T-cell (primary cell): ENCODE data around the gene CYREN. TPM values are rescaled to one million over a fixed set of nuclear protein-coding genes. Genes with fewer than 3 reads are reported as not detected.

Experiments used
- ATAC-seq, 4 experiments: fragments of 200-7000 bp in 3 of 4; fragments of 150-1000 bp in 1 of 4; cut with Tn5 transposase; replicated peaks in 1 of 4; 1 replicate in 3 of 4; 2 replicates in 1 of 4; pipeline ENCODE4 v1.10.0; 2021; ENCODE audit warnings: moderate library complexity in 3 of 4, mild to moderate bottlenecking in 2 of 4, moderate number of reproducible peaks in 1 of 4
- CTCF ChIA-PET, 2 donors: fragments of 300-600 bp; sonication (Branson Sonifier 250); formaldehyde crosslinking; loops; one replicate each; lab custom pipeline; 2022; ENCODE audit warnings: antibody characterized with exemption in 2 of 2; lab: Charles Lee
- POLR2A ChIA-PET, 2 donors: fragments of 300-600 bp; sonication (Branson Sonifier 250); formaldehyde crosslinking; loops; one replicate each; lab custom pipeline; 2022; ENCODE audit warnings: antibody characterized with exemption in 2 of 2; lab: Charles Lee
- DNase-seq, 35 experiments: peaks; one replicate each; pipeline versions ENCODE4 v3.0.0 to v3.0.0-alpha.2; 2013 to 2023
- H3K27ac ChIP-seq: one replicate; pipeline ENCODE4 v1.5.1; 2013; ENCODE audit warnings: low read length
- H3K27me3 ChIP-seq, 2 experiments: replicated peaks in 1 of 2; 1 replicate in 1 of 2; 2 replicates in 1 of 2; pipeline versions ENCODE4 v1.6.1 to v1.7.0; 2013; ENCODE audit warnings: low read length in 1 of 2, mixed read lengths in 1 of 2; ENCODE audit not compliant: control insufficient read depth in 2 of 2, insufficient read depth in 2 of 2; ENCODE audit errors: extremely low read depth in 1 of 2
- H3K36me3 ChIP-seq, 2 donors: 1 replicate in 1 of 2; 2 replicates in 1 of 2; pipeline versions ENCODE4 v1.6.1 to v1.7.0; 2013; ENCODE audit warnings: low read length in 1 of 2; ENCODE audit not compliant: control insufficient read depth in 2 of 2, insufficient read depth in 1 of 2; ENCODE audit errors: extremely low read depth in 1 of 2
- H3K4me1 ChIP-seq, 2 experiments: 1 replicate in 1 of 2; 2 replicates in 1 of 2; pipeline versions ENCODE4 v1.6.1 to v1.7.0; 2013; ENCODE audit warnings: low read length in 2 of 2, mixed read lengths in 1 of 2; ENCODE audit not compliant: insufficient read depth in 2 of 2, control insufficient read depth in 1 of 2; ENCODE audit errors: extremely low read depth in 1 of 2
- H3K4me3 ChIP-seq, 2 donors: 1 replicate in 1 of 2; 2 replicates in 1 of 2; pipeline versions ENCODE4 v1.5.1 to v1.7.0; 2013; ENCODE audit warnings: mild to moderate bottlenecking in 2 of 2, low read length in 1 of 2, moderate library complexity in 1 of 2; ENCODE audit not compliant: control insufficient read depth in 1 of 2; ENCODE audit errors: extremely low read depth in 1 of 2
- H3K9me3 ChIP-seq: 2 replicates; pipeline ENCODE4 v1.7.0; 2013
- H3K27ac Mint-ChIP-seq, 2 donors: one replicate each; pipeline ENCODE4 v1.8.0; 2020 to 2021; ENCODE audit warnings: mild to moderate bottlenecking in 2 of 2, mixed read lengths in 2 of 2
- H3K27me3 Mint-ChIP-seq, 2 donors: one replicate each; pipeline ENCODE4 v1.8.0; 2021 to 2022; ENCODE audit warnings: mixed read lengths in 2 of 2
- H3K36me3 Mint-ChIP-seq: one replicate; pipeline ENCODE4 v1.8.0; 2021; ENCODE audit warnings: mixed read lengths
- H3K4me1 Mint-ChIP-seq, 3 donors: one replicate each; pipeline ENCODE4 v1.8.0; 2020 to 2022; ENCODE audit warnings: mixed read lengths in 3 of 3, mild to moderate bottlenecking in 1 of 3
- H3K4me3 Mint-ChIP-seq, 3 donors: one replicate each; pipeline ENCODE4 v1.8.0; 2020 to 2022; ENCODE audit warnings: mild to moderate bottlenecking in 3 of 3, mixed read lengths in 3 of 3, moderate library complexity in 3 of 3
- H3K9me3 Mint-ChIP-seq, 3 donors: one replicate each; pipeline ENCODE4 v1.8.0; 2020 to 2022; ENCODE audit warnings: mixed read lengths in 3 of 3
- WGBS: methylation state at CpG from one replicate; pipeline ENCODE4 v1.1.5; 2013; ENCODE audit warnings: missing lambda C conversion rate; ENCODE audit not compliant: insufficient coverage; 5-methylcytosine and 5-hydroxymethylcytosine counted together
- total RNA-seq, 35 experiments: library from RNA in 6 of 35; stranded (reverse) in 6 of 35; fragments of 120-200 nt in 1 of 35; gene quantifications; one replicate each; pipeline versions ENCODE4 v1.2.1 to v1.2.4 and lab custom pipeline; 2013 to 2026

CYREN gene
- total RNA-seq, 5 donors from 2014 or later (not counting 1 experiment from before 2014, with no cell fraction given), result 24.3 to 46.4 (median 44.6) TPM

DNA sequence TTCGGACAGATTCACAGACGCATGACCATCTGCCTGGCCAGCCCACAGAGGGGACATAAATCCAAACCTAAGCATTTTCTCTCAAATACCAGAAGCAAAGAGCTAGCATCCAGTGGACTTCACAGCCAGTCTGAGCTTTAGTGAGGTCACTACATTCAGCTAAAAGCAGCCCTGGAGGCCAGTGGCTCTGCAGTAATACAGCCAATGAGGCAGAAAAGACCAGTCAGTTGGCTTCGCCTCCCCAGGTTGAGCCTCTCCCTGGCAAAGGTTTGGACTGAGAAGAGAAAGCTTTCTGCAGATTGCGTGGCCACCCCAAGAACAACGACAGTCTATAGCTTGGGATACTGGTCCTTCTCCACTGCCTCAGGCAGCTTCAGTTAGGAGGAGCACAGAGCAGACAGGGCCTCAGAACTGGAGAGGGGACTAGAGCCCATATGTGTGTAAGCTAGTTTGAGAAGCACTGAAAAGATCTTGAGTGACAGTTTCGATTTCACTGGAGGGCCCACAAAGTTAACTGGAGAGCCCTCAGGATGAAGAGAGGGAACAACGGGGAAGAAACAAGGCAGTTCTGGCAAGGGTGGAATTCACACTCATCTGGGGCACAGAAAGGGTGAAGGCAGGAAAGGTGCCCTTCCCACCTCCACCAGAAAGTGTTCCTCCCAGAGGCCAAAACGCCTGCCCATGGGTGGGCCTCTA lies 37.0 kb upstream of the CYREN start:
- H3K4me1 ChIP-seq, result peaks cover 8 to 32% of the 10 kb centered on the region in 2 experiments
- DNase-seq (no peak), ATAC-seq (no peak)
- Mint-ChIP-seq H3K4me3 (no peak overlapping the region), H3K36me3 (peaks cover 26% of the 10 kb centered on the region), H3K9me3 (no peaks in the 10 kb centered on the region), H3K27me3 (no peaks in the 10 kb centered on the region), H3K4me1 (peaks cover 46 to 59% (median 50%) of the 10 kb centered on the region in 3 donors), H3K27ac (no peak overlapping the region)
- H3K9me3 ChIP-seq, result no peaks in the 10 kb centered on the region
- no peak overlapping the region for H3K27ac ChIP-seq
- H3K4me3 ChIP-seq, result no peak overlapping the region
- ChIA-PET CTCF (no interaction called here), POLR2A (no interaction called here)
- H3K36me3 ChIP-seq, result peaks cover 6 to 29% of the 10 kb centered on the region in 2 donors
- 85% methylated on average over 6 of the region's 8 CpGs for WGBS
- H3K27me3 ChIP-seq, result no peaks in the 10 kb centered on the region

DNA sequence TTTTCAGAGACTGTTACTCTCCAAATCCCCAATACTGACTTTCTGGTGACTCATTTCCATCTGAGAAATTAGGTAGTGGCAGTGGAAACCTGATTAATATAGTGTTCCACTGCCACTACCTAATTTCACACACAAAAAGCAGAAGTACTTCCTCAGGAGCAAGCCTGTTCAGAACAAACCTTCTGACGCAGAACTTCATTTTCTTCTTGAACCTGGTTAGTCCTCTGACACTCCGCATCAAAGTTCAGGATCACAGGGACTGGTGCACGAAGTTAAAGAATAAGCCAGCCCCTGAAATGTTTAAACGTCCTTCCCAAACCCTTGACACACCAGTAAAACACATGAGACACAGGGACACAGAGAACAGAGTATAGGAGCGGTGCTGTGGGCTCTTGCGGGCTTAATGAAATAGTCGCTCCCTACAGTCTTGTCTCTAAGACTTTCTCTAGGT lies 36.5 kb upstream of the CYREN start:
- Mint-ChIP-seq H3K36me3 (peaks cover 32% of the 10 kb centered on the region), H3K4me3 (no peak overlapping the region), H3K4me1 (peaks cover 49 to 64% (median 54%) of the 10 kb centered on the region in 3 donors), H3K27ac (no peak overlapping the region), H3K9me3 (no peaks in the 10 kb centered on the region), H3K27me3 (no peaks in the 10 kb centered on the region)
- H3K27me3 ChIP-seq, result no peaks in the 10 kb centered on the region
- no peak for DNase-seq
- H3K4me3 ChIP-seq, result no peak overlapping the region
- H3K4me1 ChIP-seq, result peaks cover 7 to 30% of the 10 kb centered on the region in 2 experiments
- no peak overlapping the region for H3K27ac ChIP-seq
- CTCF ChIA-PET, result interaction anchor here in 1 of 2 donors (0.6 kb wide), 1 partner anchor 746 kb away, joined by 3 read pairs; no protein-coding TSS in a partner anchor
- peaks cover 6 to 31% of the 10 kb centered on the region in 2 donors for H3K36me3 ChIP-seq
- 87% methylated on average over 4 of the region's 7 CpGs for WGBS
- H3K9me3 ChIP-seq, result no peaks in the 10 kb centered on the region
- no peak for ATAC-seq
- POLR2A ChIA-PET, result no interaction called here

DNA sequence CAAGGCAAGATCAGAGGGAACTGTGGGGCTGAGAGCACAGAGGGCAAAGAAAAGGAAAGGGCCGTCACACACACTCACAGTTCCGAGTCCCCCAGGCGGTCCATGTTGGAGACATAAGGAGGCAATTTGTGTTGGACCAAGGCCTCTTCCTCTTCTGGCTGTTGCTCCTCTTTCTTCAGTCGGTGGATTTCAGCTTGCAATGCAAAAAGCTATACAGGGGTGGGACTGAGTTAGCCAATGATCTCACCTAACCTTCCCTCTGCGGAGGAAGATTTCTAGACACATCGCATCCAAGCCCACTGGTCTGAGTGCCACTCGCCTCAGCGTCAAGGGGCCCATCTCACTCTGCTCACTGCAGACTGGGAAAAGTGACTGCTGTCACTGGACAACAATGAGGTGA lies 35.3 kb upstream of the CYREN start:
- POLR2A ChIA-PET, result interaction anchor here (0.5 to 0.7 kb wide), 2 partner anchors 45 to 313 kb away, joined by 4 to 5 read pairs; no protein-coding TSS in a partner anchor
- H3K4me1 ChIP-seq, result peaks cover 5 to 25% of the 10 kb centered on the region in 2 experiments
- no peak for ATAC-seq

DNA sequence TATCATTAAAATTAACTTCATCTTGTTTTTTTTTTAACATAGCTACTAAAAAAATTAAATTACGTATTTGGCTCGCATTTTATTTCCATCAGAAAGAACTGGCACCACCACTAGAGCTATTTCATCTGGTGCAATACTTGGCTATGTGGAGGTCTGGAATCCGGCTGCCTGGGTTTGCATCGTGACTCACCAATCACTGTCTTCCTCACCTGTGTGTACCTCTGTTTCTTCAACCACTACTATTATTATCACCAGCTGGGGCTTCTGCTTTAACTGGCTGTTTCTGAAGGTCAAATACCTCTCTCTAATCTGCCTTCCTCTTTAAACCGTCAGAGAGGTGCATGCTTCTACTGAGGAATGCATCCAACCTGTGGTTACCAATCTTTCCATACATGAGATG lies 34.4 kb upstream of the CYREN start:
- Mint-ChIP-seq H3K4me1 (peaks cover 42 to 62% (median 48%) of the 10 kb centered on the region in 3 donors), H3K27me3 (no peaks in the 10 kb centered on the region), H3K4me3 (no peak overlapping the region), H3K9me3 (no peaks in the 10 kb centered on the region), H3K36me3 (peaks cover 48% of the 10 kb centered on the region), H3K27ac (no peak overlapping the region)
- ATAC-seq (no peak), DNase-seq (no peak)
- WGBS, result 76% methylated on average over 3 of the region's 5 CpGs
- ChIA-PET CTCF (interaction anchor here in 1 of 2 donors (0.6 kb wide), 1 partner anchor 587 kb away, joined by 3 read pairs; no protein-coding TSS in a partner anchor), POLR2A (interaction anchor here in 1 of 2 donors (0.6 to 0.8 kb wide), 2 partner anchors 26 to 38 kb away, joined by 3 to 5 read pairs; no protein-coding TSS in a partner anchor)
- H3K27me3 ChIP-seq, result no peaks in the 10 kb centered on the region
- no peak overlapping the region for H3K4me3 ChIP-seq
- H3K9me3 ChIP-seq, result no peaks in the 10 kb centered on the region
- no peak overlapping the region for H3K27ac ChIP-seq
- peaks cover 6 to 45% of the 10 kb centered on the region in 2 donors for H3K36me3 ChIP-seq
- peaks cover 0 to 15% of the 10 kb centered on the region in 2 experiments for H3K4me1 ChIP-seq

More for the DNA sequence above, 35.3 kb upstream of the CYREN start:
- Mint-ChIP-seq H3K27ac (no peak overlapping the region), H3K36me3 (peaks cover 40% of the 10 kb centered on the region), H3K4me1 (peaks cover 51 to 67% (median 54%) of the 10 kb centered on the region in 3 donors), H3K27me3 (no peaks in the 10 kb centered on the region), H3K9me3 (no peaks in the 10 kb centered on the region), H3K4me3 (no peak overlapping the region)
- no peak overlapping the region for H3K4me3 ChIP-seq
- H3K36me3 ChIP-seq, result peaks cover 6 to 37% of the 10 kb centered on the region in 2 donors
- 97% methylated on average over 6 of the region's 8 CpGs for WGBS
- no peak overlapping the region for H3K27ac ChIP-seq
- no peaks in the 10 kb centered on the region for H3K27me3 ChIP-seq
- no peak for DNase-seq
- CTCF ChIA-PET, result interaction anchor here (0.6 to 0.7 kb wide), 3 partner anchors 74 to 588 kb away, joined by 3 to 4 read pairs (median 3); no protein-coding TSS in a partner anchor
- H3K9me3 ChIP-seq, result no peaks in the 10 kb centered on the region

DNA sequence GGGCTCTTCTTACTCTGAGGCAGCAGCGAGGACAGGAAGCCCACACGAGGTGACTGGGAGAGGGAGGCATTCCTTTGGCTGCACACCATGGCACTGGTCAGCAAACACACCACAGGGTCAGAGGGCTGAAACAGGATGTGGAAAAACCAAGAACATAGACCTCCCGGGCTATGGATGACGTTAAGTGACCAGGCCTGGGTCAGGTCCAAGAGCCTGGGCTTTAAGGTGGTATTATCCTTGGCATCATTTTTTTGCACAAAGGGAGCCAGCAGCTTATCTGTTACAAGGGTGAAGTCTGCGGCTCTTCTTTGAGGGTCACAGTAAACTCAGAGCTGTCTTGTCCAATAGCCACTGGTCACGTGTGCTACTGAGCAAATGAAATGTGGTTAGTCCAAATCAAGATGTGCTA lies 33.8 kb upstream of the CYREN start:
- POLR2A ChIA-PET, result interaction anchor here in 1 of 2 donors (0.6 to 0.8 kb wide), 2 partner anchors 25 to 60 kb away, joined by 5 to 13 read pairs; no protein-coding TSS in a partner anchor
- peaks cover 0 to 15% of the 10 kb centered on the region in 2 experiments for H3K4me1 ChIP-seq
- no peak overlapping the region for H3K27ac Mint-ChIP-seq
- no peak overlapping the region for H3K4me3 ChIP-seq
- no peak for ATAC-seq
- H3K36me3 Mint-ChIP-seq, result peaks cover 53% of the 10 kb centered on the region
- H3K4me1 Mint-ChIP-seq, result peaks cover 39 to 57% (median 43%) of the 10 kb centered on the region in 3 donors
- CTCF ChIA-PET, result no interaction called here
- H3K27me3 ChIP-seq, result no peaks in the 10 kb centered on the region
- H3K27me3 Mint-ChIP-seq, result no peaks in the 10 kb centered on the region
- peaks cover 6 to 50% of the 10 kb centered on the region in 2 donors for H3K36me3 ChIP-seq
- H3K9me3 ChIP-seq, result no peaks in the 10 kb centered on the region
- WGBS, result 98% methylated on average over 5 of the region's 6 CpGs
- no peak overlapping the region for H3K27ac ChIP-seq
- no peak for DNase-seq
- no peak overlapping the region for H3K4me3 Mint-ChIP-seq
- no peaks in the 10 kb centered on the region for H3K9me3 Mint-ChIP-seq

DNA sequence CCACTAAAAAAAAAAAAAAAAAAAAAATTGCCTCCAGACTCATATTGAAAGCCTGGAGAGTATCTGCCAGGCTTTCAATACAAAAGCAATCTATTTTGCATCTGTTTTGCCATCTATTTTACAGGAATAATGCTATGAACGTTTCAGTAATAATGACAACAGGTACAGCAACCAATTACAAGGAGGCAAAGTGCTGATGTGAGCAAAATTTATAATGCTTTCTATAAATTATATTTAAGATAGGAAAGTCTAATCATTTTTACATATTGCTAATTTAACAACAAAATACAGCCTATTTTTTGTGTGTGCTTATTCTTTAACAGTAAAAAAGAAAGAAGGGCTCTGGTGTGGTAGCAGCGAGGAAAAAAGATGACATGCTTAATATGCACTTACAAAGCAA lies 30.8 kb upstream of the CYREN start:
- Mint-ChIP-seq H3K36me3 (peaks cover 73% of the 10 kb centered on the region), H3K4me1 (peaks cover 18 to 30% (median 19%) of the 10 kb centered on the region in 3 donors), H3K27me3 (no peaks in the 10 kb centered on the region), H3K27ac (no peak overlapping the region), H3K4me3 (no peak overlapping the region), H3K9me3 (no peaks in the 10 kb centered on the region)
- H3K27ac ChIP-seq, result no peak overlapping the region
- H3K27me3 ChIP-seq, result no peaks in the 10 kb centered on the region
- no CpG with 5 or more reads among the region's 2 CpGs for WGBS
- peaks cover 17 to 75% of the 10 kb centered on the region in 2 donors for H3K36me3 ChIP-seq
- POLR2A ChIA-PET, result interaction anchor here (0.6 to 1.5 kb wide), 2 partner anchors 10 to 483 kb away, joined by 3 to 6 read pairs; partner anchors contain the start of gene WDR91 (in 1 of the 2)
- no peak overlapping the region for H3K4me3 ChIP-seq
- H3K4me1 ChIP-seq, result peaks cover 0 to 3% of the 10 kb centered on the region in 2 experiments
- DNase-seq (no peak), ATAC-seq (no peak)
- CTCF ChIA-PET, result no interaction called here
- H3K9me3 ChIP-seq, result no peaks in the 10 kb centered on the region
